Measurements from ENCODE around the gene NKAIN4.

NKAIN4 gene

GRCh38 chr20:63194007-63194796 lies 60.1 kb downstream of the NKAIN4 start:
- H3K9me3 ChIP-seq (ENCODE audit: control insufficient read depth in 1 of 2, low read length in 2 of 2), result no peaks in the 10 kb centered on the region
- peaks cover 0 to 10% of the 10 kb centered on the region in 2 donors for H3K4me1 ChIP-seq (ENCODE audit: control insufficient read depth in 1 of 2, insufficient read depth in 2 of 2, low read length in 2 of 2)
- no peak overlapping the region for H3K27ac ChIP-seq (ENCODE audit: low read length)
- H3K36me3 ChIP-seq (ENCODE audit: control insufficient read depth in 1 of 2, insufficient read depth in 2 of 2, low read length in 2 of 2), result peaks cover 11 to 13% of the 10 kb centered on the region in 2 donors
- no peak overlapping the region for H3K4me3 ChIP-seq (ENCODE audit: low read depth in 1 of 2, low read length in 2 of 2)
- no peaks in the 10 kb centered on the region for H3K27me3 ChIP-seq (ENCODE audit: low read depth, low read length)

- no peak overlapping the region for H3K27ac ChIP-seq (ENCODE audit: low read length)
- no peaks in the 10 kb centered on the region for H3K9me3 ChIP-seq (ENCODE audit: control insufficient read depth in 1 of 2, low read length in 2 of 2)
- H3K36me3 ChIP-seq (ENCODE audit: control insufficient read depth in 1 of 2, insufficient read depth in 2 of 2, low read length in 2 of 2), result peaks cover 11 to 12% of the 10 kb centered on the region in 2 donors
- no peaks in the 10 kb centered on the region for H3K27me3 ChIP-seq (ENCODE audit: low read depth, low read length)
- peaks cover 0 to 6% of the 10 kb centered on the region in 2 donors for H3K4me1 ChIP-seq (ENCODE audit: control insufficient read depth in 1 of 2, insufficient read depth in 2 of 2, low read length in 2 of 2)
- no peak overlapping the region for H3K4me3 ChIP-seq (ENCODE audit: low read depth in 1 of 2, low read length in 2 of 2)
Measured at GRCh38 chr20:63192721-63193120, 61.5 kb downstream of the NKAIN4 start.

GRCh38 chr20:63191400-63191799 lies 62.9 kb downstream of the NKAIN4 start:
- Histone ChIP-seq H3K36me3 (ENCODE audit: control insufficient read depth in 1 of 2, insufficient read depth in 2 of 2, low read length in 2 of 2) (peaks cover 11% of the 10 kb centered on the region in 2 donors), H3K27ac (ENCODE audit: low read length) (no peak overlapping the region), H3K9me3 (ENCODE audit: control insufficient read depth in 1 of 2, low read length in 2 of 2) (no peaks in the 10 kb centered on the region), H3K4me1 (ENCODE audit: control insufficient read depth in 1 of 2, insufficient read depth in 2 of 2, low read length in 2 of 2) (no peaks in the 10 kb centered on the region), H3K27me3 (ENCODE audit: low read depth, low read length) (no peaks in the 10 kb centered on the region), H3K4me3 (ENCODE audit: low read depth in 1 of 2, low read length in 2 of 2) (no peak overlapping the region)

GRCh38 chr20:63190828-63191227 lies 63.4 kb downstream of the NKAIN4 start:
- no peaks in the 10 kb centered on the region for H3K9me3 ChIP-seq (ENCODE audit: control insufficient read depth in 1 of 2, low read length in 2 of 2)
- peaks cover 10 to 11% of the 10 kb centered on the region in 2 donors for H3K36me3 ChIP-seq (ENCODE audit: control insufficient read depth in 1 of 2, insufficient read depth in 2 of 2, low read length in 2 of 2)
- no peaks in the 10 kb centered on the region for H3K27me3 ChIP-seq (ENCODE audit: low read depth, low read length)
- no peak overlapping the region for H3K4me3 ChIP-seq (ENCODE audit: low read depth in 1 of 2, low read length in 2 of 2)
- no peaks in the 10 kb centered on the region for H3K4me1 ChIP-seq (ENCODE audit: control insufficient read depth in 1 of 2, insufficient read depth in 2 of 2, low read length in 2 of 2)
- no peak overlapping the region for H3K27ac ChIP-seq (ENCODE audit: low read length)

All from muscle layer of duodenum (tissue), 2 donors.